Activated gamma-delta T cell treated with Interleukin-2 at 50 U/mL for 16 hours (primary cell): ENCODE measurements around the gene LGALS13.
"Not testable (repeated sequence)": the region's sequence is repeated elsewhere in the genome, so short reads cannot be mapped to it uniquely, and the experiment has no call there.

Experiments
- DNase-seq: peaks from one replicate; pipeline ENCODE4 v3.0.0-alpha.2; 2020

LGALS13 gene

DNA sequence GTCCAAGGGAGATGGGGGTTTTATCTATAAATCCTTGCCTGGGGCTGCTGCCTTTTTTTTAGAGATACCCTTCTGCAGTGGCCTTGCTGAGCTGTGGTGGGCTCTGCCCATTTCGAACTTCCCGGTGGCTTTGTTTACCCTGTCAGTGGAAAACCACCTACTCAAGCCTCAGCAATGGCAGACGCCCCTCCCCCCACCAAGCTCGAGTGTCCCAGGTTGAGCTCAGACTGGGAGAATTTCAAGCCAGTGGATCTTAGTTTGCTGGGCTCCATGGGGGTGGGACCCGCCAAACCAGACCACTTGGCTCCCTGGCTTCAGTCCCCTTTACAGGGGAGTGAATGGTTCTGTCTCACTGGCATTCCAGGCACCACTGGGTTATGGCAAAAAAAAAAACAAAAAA, 21.6 kb downstream of the LGALS13 start:
- no peak for DNase-seq

- not testable (repeated sequence) for DNase-seq
Observed at GRCh38 chr19:39627631-39628030, 25.3 kb downstream of the LGALS13 start.

GRCh38 chr19:39631178-39631577, 28.9 kb downstream of the LGALS13 start:
- DNase-seq: no peak

- DNase-seq: no peak
Observed at GRCh38 chr19:39631626-39632025, 29.3 kb downstream of the LGALS13 start.

DNA sequence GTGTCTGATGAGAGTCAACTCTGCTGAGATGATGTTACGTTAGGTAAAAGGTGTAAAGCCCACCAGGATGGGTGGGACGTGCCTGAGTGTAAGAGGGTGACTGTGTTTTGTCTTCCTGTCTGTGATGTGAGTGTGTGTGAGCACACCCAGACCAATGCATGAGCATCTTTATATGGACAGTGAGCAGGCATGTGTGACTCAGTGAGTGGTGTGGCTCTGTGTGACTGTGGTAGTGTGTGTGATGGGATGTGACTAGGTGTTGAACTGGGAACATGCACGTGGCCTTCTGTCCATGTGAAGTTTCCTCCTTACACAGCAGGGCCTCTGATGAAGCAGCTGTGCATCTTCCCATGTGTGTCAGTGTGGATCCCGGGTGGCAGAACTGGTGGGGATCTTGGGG, 35.6 kb downstream of the LGALS13 start:
- no peak for DNase-seq

GRCh38 chr19:39641773-39642172, 39.4 kb downstream of the LGALS13 start:
- no peak for DNase-seq

- DNase-seq: no peak
Observed at GRCh38 chr19:39643591-39643990, 41.3 kb downstream of the LGALS13 start.

GRCh38 chr19:39645800-39646411, 43.6 kb downstream of the LGALS13 start:
- no peak for DNase-seq

GRCh38 chr19:39647918-39648317, 45.6 kb downstream of the LGALS13 start:
- DNase-seq: no peak

GRCh38 chr19:39655613-39656012, 53.3 kb downstream of the LGALS13 start, which contains the start of gene LGALS16:
Gene LGALS16 (plus strand): TSS chr19:39655913. CDS start chr19:39655962, 49 bp downstream.
- DNase-seq: no peak
